Ecto neural progenitor cell (in vitro differentiated cells): ENCODE measurements around the gene TSC22D2.
"Not testable (repeated sequence)": the region's sequence is repeated elsewhere in the genome, so short reads cannot be mapped to it uniquely, and the experiment has no call there.

Source experiments
- DNase-seq: peaks from one replicate; pipeline ENCODE4 v3.0.0-alpha.2; 2018; ENCODE audit warnings: low spot score

Gene TSC22D2

GRCh38 chr3:150449169-150449721 lies 41.1 kb downstream of the TSC22D2 start:
- no peak for DNase-seq

- DNase-seq = no peak
Observed at GRCh38 chr3:150450916-150451315, 42.8 kb downstream of the TSC22D2 start.

GRCh38 chr3:150451329-150452048 lies 43.4 kb downstream of the TSC22D2 start:
- DNase-seq = no peak

- no peak for DNase-seq
Observed at GRCh38 chr3:150453353-150453752, 45.3 kb downstream of the TSC22D2 start.

DNA sequence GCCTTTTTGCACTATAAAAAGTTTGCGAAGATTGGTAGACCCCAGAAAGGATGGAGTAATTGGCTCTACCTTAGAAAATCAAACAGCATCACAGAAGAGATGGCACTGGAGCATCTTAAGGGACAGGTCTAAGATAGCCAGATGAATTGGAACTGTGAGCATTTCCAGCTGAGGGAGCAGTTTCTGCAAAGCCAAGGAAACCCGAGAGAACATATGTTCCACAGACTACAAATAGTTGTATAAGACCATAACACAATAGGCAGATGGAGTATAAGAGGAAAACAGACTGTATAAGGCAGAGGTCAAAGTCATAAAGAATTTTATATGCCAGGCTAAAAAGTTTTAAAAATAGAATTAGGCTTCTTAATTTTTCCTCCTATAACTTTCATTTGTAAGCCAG lies 46.0 kb downstream of the TSC22D2 start:
- DNase-seq = no peak

DNA sequence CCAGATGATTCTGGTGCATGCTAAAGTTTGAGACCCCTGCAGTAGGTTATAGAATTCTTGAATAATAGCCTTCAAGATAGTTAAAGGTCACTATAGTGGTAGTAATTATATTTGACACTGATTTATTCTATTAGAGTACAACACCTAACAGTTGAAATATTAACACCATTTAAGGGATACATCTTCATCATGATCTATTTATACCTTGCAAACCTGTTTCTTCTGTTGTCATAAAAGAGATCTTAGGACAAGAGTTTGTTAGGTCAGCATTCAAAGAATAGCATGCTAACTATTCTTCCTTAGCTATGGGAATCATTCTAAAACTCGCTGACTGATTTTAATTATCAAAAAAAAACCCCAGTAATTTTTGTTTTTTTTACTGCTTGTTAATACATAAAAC lies 46.5 kb downstream of the TSC22D2 start:
- DNase-seq = no peak

- no peak for DNase-seq
Observed at GRCh38 chr3:150455341-150455740, 47.2 kb downstream of the TSC22D2 start.

GRCh38 chr3:150458001-150458400 lies 49.9 kb downstream of the TSC22D2 start:
- DNase-seq = no peak

- DNase-seq = no peak
Observed at GRCh38 chr3:150460484-150460883, 52.4 kb downstream of the TSC22D2 start.

DNA sequence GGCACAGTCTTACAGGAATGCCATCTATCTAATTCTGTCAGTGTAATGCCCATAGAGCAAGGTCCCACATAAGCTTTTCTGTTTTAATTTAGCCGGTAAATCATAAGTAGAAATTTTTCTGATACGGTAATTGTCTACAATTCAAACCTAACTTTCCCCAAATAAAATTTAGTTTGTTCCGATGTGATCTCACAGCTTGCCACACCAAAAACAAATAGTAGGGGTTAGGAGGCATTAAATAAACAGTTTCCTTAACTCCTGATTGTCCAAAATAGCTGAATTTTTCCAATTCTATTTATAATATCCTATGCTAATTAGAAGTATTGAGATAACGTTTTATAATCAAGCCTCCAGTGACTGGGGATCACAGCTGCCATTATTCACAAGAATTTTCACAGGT lies 53.3 kb downstream of the TSC22D2 start:
- no peak for DNase-seq

DNA sequence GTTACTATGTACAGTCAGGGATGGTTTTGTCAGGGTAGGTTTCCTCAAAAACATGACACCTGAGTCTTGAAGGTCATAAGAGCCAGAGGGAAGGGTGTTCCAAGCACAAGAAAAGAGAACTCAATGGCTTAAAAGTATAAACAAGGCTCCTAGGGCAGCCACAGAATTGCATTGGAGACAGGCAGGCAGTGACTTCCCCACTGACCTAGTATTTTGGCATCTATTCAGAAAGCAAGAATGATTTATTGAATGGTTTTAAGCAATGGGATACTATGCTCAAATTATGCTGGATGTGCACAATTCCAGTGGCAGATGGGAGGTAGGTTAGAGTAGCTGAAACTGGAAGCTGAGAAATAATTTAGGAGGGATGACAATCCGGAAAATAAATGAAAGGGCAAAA lies 54.0 kb downstream of the TSC22D2 start:
- no peak for DNase-seq

GRCh38 chr3:150464684-150465083 lies 56.6 kb downstream of the TSC22D2 start:
- no peak for DNase-seq

- no peak for DNase-seq
Observed at GRCh38 chr3:150467381-150467780, 59.3 kb downstream of the TSC22D2 start.

GRCh38 chr3:150469031-150469930 lies 61.2 kb downstream of the TSC22D2 start:
- no peak for DNase-seq

GRCh38 chr3:150469931-150470740 lies 62.0 kb downstream of the TSC22D2 start:
- no peak for DNase-seq

GRCh38 chr3:150472421-150472820 lies 64.3 kb downstream of the TSC22D2 start:
- no peak for DNase-seq

- not testable (repeated sequence) for DNase-seq
Observed at GRCh38 chr3:150473161-150473560, 65.1 kb downstream of the TSC22D2 start.

- DNase-seq = no peak
Observed at GRCh38 chr3:150479370-150479769, 71.3 kb downstream of the TSC22D2 start.

GRCh38 chr3:150480877-150481276 lies 72.8 kb downstream of the TSC22D2 start:
- DNase-seq = no peak

DNA sequence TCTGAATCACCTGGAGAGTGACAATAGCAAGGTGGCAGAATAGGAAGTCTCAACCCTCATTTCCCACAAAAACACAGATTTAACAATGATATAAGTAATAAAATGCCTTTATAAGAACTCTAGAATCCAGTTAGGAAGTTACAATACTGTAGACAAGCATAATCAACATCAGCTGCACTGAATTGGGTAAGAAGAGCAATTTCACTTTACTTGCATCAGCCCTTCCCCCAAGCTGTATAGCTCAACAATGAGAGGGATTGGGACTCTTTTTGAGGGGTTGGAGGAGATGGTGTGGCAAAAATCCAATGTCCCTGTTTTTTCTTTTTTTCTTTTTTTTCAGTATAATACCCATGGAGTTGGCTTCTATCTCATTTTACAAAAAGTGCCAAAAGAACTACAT lies 75.1 kb downstream of the TSC22D2 start:
- DNase-seq = no peak

GRCh38 chr3:150484410-150484809 lies 76.3 kb downstream of the TSC22D2 start:
- no peak for DNase-seq

DNA sequence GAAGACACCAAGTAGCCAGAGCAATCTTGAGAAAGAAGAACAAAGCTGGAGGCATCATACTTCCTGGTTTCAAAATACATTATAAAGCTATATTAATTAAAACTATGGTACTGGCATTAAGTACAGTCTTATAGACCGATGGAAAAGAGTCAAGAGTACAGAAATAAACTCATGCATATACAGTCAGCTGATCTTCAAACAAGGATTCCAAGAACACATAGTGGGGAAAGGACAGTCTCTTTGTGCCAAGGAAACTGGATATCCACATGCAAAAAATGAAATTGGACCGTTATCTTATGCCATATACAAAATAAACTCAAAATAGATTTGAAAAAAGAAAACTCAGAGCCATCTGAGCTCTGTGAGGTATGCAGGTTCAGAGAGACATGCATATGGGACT lies 80.8 kb downstream of the TSC22D2 start:
- DNase-seq = no peak
